BJ (cell line): Measurements from ENCODE around the gene ARHGAP26. TPM values are rescaled to one million over a fixed set of nuclear protein-coding genes. Genes with fewer than 3 reads are reported as not detected.

Experiments
- CTCF ChIA-PET: fragments of 350-600 bp; formaldehyde crosslinking; extraction: SDS; loops from one replicate; lab custom pipeline; 2021; ENCODE audit warnings: antibody characterized with exemption, inconsistent platforms; lab: Yijun Ruan, JAX
- POLR2A ChIA-PET: fragments of 300-600 bp; sonication (Branson Sonifier 250); formaldehyde crosslinking; extraction: SDS; loops from one replicate; lab custom pipeline; 2021; ENCODE audit warnings: antibody characterized with exemption; lab: Charles Lee
- DNase-seq: peaks from one replicate; pipeline ENCODE4 v3.0.0-alpha.2; 2011; ENCODE audit warnings: low read depth
- H3K27me3 ChIP-seq: 2 replicates; pipeline ENCODE4 v1.6.0; 2011; ENCODE audit warnings: low read length; ENCODE audit not compliant: control insufficient read depth, insufficient read depth
- H3K36me3 ChIP-seq: 2 replicates; pipeline ENCODE4 v1.5.1; 2011; ENCODE audit warnings: low read length; ENCODE audit not compliant: control insufficient read depth, insufficient read depth
- H3K4me3 ChIP-seq: 2 replicates; pipeline ENCODE4 v1.5.1; 2011; ENCODE audit warnings: low read depth, mild to moderate bottlenecking, control low read depth, low read length
- CTCF ChIP-seq: IDR thresholded peaks from 2 replicates; pipeline ENCODE4 v1.5.1; 2011; ENCODE audit warnings: low read depth, mild to moderate bottlenecking, control low read depth, inconsistent platforms, low read length, moderate library complexity; ENCODE audit not compliant: insufficient read depth
- polyA plus RNA-seq: library from polyadenylated mRNA; depleted of rRNA; stranded (reverse); fragments of >200 nt; gene quantifications from 2 replicates; pipeline ENCODE4 v1.2.3, GENCODE V29; 2011

ARHGAP26 gene
- polyA plus RNA-seq, 1 experiment = 4.8 TPM

GRCh38 chr5:143036146-143036927, 266.2 kb downstream of the ARHGAP26 start:
- CTCF ChIA-PET = interaction anchor here (0.6 kb wide), 1 partner anchor 14 kb away, joined by 3 read pairs; no protein-coding TSS in a partner anchor
- POLR2A ChIA-PET = no interaction called here
- DNase-seq = no peak
- H3K4me3 ChIP-seq = no peak overlapping the region
- no peak for TF ChIP-seq CTCF
- H3K36me3 ChIP-seq = no peaks in the 10 kb centered on the region
- H3K27me3 ChIP-seq = peaks cover 3% of the 10 kb centered on the region

GRCh38 chr5:143037071-143037470, 266.9 kb downstream of the ARHGAP26 start:
- peaks cover 2% of the 10 kb centered on the region for H3K27me3 ChIP-seq
- ChIA-PET CTCF (interaction anchor here (0.6 kb wide), 1 partner anchor 15 kb away, joined by 3 read pairs; no protein-coding TSS in a partner anchor), POLR2A (interaction anchor here (0.6 kb wide), 1 partner anchor 324 kb away, joined by 3 read pairs; no protein-coding TSS in a partner anchor)
- TF ChIP-seq CTCF = no peak
- no peaks in the 10 kb centered on the region for H3K36me3 ChIP-seq
- DNase-seq = no peak
- no peak overlapping the region for H3K4me3 ChIP-seq

GRCh38 chr5:143037708-143038107, 267.5 kb downstream of the ARHGAP26 start:
- no peak for TF ChIP-seq CTCF
- DNase-seq = no peak
- H3K27me3 ChIP-seq = peaks cover 1% of the 10 kb centered on the region; the same call in 1 of the 2 replicates

GRCh38 chr5:143040622-143041021, 270.4 kb downstream of the ARHGAP26 start:
- Histone ChIP-seq H3K36me3 (no peaks in the 10 kb centered on the region), H3K4me3 (no peak overlapping the region), H3K27me3 (peaks cover 1% of the 10 kb centered on the region; the same call in 1 of the 2 replicates)
- DNase-seq = no peak
- POLR2A ChIA-PET = no interaction called here
- CTCF ChIA-PET = interaction anchor here (0.9 to 1.8 kb wide), 2 partner anchors 11 to 12 kb away, joined by 3 to 4 read pairs; no protein-coding TSS in a partner anchor
- TF ChIP-seq CTCF = no peak

More at GRCh38 chr5:143037708-143038107, 267.5 kb downstream of the ARHGAP26 start:
- H3K36me3 ChIP-seq = no peaks in the 10 kb centered on the region
- ChIA-PET POLR2A (interaction anchor here (0.6 kb wide), 1 partner anchor 325 kb away, joined by 3 read pairs; no protein-coding TSS in a partner anchor), CTCF (no interaction called here)
- H3K4me3 ChIP-seq = no peak overlapping the region

GRCh38 chr5:143041461-143041860, 271.3 kb downstream of the ARHGAP26 start:
- DNase-seq = no peak
- no peak for TF ChIP-seq CTCF
- Histone ChIP-seq H3K36me3 (no peaks in the 10 kb centered on the region), H3K27me3 (no peaks in the 10 kb centered on the region; the same call in 1 of the 2 replicates), H3K4me3 (no peak overlapping the region)
- ChIA-PET POLR2A (interaction anchor here (0.6 kb wide), 1 partner anchor 103 kb away, joined by 4 read pairs; no protein-coding TSS in a partner anchor), CTCF (interaction anchor here (0.9 to 1.8 kb wide), 2 partner anchors 10 to 11 kb away, joined by 3 to 4 read pairs; no protein-coding TSS in a partner anchor)
